ENCODE data around the gene SYT1. TPM values are rescaled to one million over a fixed set of nuclear protein-coding genes. Genes with fewer than 3 reads are reported as not detected.

The SYT1 gene
- total RNA-seq, 2 donors from 2014 or later: 6.1 to 11.5 TPM

DNA sequence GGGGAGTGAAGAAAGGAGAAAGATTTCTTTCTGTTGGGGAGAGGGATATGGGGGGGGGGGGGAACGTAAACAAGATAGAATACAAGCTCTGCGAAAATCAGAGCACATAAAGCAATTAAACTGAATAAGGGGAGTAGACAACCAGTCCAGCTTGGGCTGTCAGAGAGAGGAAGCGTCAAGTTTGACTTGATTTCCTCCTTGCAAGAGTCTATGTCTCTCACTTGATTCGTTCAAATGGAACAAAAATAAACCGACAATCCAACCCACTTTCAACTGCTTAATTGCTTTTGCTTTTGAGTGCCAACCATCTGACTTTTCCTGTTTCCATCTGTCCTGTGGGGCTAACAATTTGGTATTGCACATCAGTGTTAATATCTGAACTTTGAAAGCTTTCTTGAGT lies 942 bp downstream of the SYT1 start:
- WGBS: 19% methylated on average over 5 of the region's 5 CpGs
- H3K27ac ChIP-seq: no peak overlapping the region
- no peak for TF ChIP-seq POLR2AphosphoS5 (IDR thresholded peaks at IDR 0.05)
- no peak for TF ChIP-seq POLR2A (IDR thresholded peaks at IDR 0.05)
- TF ChIP-seq, protein P1, sequence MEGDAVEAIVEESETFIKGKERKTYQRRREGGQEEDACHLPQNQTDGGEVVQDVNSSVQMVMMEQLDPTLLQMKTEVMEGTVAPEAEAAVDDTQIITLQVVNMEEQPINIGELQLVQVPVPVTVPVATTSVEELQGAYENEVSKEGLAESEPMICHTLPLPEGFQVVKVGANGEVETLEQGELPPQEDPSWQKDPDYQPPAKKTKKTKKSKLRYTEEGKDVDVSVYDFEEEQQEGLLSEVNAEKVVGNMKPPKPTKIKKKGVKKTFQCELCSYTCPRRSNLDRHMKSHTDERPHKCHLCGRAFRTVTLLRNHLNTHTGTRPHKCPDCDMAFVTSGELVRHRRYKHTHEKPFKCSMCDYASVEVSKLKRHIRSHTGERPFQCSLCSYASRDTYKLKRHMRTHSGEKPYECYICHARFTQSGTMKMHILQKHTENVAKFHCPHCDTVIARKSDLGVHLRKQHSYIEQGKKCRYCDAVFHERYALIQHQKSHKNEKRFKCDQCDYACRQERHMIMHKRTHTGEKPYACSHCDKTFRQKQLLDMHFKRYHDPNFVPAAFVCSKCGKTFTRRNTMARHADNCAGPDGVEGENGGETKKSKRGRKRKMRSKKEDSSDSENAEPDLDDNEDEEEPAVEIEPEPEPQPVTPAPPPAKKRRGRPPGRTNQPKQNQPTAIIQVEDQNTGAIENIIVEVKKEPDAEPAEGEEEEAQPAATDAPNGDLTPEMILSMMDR (IDR thresholded peaks at IDR 0.05): no peak
- H3K9me3 ChIP-seq: no peaks in the 10 kb centered on the region
- H3K4me1 ChIP-seq (replicated peaks): no peaks in the 10 kb centered on the region
- intact Hi-C loops (cut with DNase I): no loop called here
- no peaks in the 10 kb centered on the region for H3K36me3 ChIP-seq
- DNase-seq (ENCODE audit: low spot score): no peak
- H3K4me3 ChIP-seq: peak overlapping the region; percentile 33 to 47
- no peaks in the 10 kb centered on the region for H3K27me3 ChIP-seq (replicated peaks; ENCODE audit: insufficient read depth)

GRCh38 chr12:78866518-78866917 lies 1.9 kb downstream of the SYT1 start:
- Histone ChIP-seq H3K4me3 (no peak overlapping the region), H3K36me3 (no peaks in the 10 kb centered on the region), H3K4me1 (replicated peaks) (no peaks in the 10 kb centered on the region), H3K27ac (no peak overlapping the region), H3K9me3 (no peaks in the 10 kb centered on the region), H3K27me3 (replicated peaks; ENCODE audit: insufficient read depth) (no peaks in the 10 kb centered on the region)
- DNase-seq (ENCODE audit: low spot score): no peak
- intact Hi-C loops (cut with DNase I): no loop called here
- TF ChIP-seq, protein P1 (IDR thresholded peaks at IDR 0.05): no peak
- TF ChIP-seq POLR2AphosphoS5 (IDR thresholded peaks at IDR 0.05): no peak
- WGBS: 86% methylated on average over 4 of the region's 4 CpGs

- WGBS: 96% methylated on average over 3 of the region's 3 CpGs
- Histone ChIP-seq H3K36me3 (no peaks in the 10 kb centered on the region), H3K4me1 (replicated peaks) (no peaks in the 10 kb centered on the region), H3K4me3 (no peak overlapping the region), H3K27me3 (replicated peaks; ENCODE audit: insufficient read depth) (no peaks in the 10 kb centered on the region), H3K27ac (no peak overlapping the region), H3K9me3 (no peaks in the 10 kb centered on the region)
- TF ChIP-seq POLR2AphosphoS5 (IDR thresholded peaks at IDR 0.05) (no peak), POLR2A (IDR thresholded peaks at IDR 0.05) (no peak)
- TF ChIP-seq, protein P1 (IDR thresholded peaks at IDR 0.05): no peak
- DNase-seq (ENCODE audit: low spot score): no peak
- intact Hi-C loops (cut with DNase I): no loop called here
Measured at GRCh38 chr12:78870539-78870938, 6.0 kb downstream of the SYT1 start.

DNA sequence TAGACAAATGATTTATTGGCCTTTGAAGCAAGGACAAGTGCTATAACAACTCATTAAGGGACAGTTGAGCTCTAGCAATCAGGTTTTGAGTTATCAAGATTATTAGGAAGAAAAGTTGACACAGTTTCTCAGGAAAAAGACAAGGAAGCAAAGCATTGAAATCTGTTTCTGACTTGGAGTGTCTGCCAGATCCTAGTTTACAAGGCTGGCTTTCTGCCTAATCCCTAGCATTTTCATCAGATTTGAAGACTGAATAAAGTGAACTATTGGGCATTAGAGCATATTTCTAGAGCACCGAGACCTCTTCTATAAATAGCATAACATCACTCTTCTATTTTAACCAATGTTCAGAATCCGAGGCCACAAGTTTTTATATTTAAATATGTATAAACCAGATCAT lies 7.0 kb downstream of the SYT1 start:
- intact Hi-C loops (cut with DNase I): no loop called here
- no peak for TF ChIP-seq POLR2A (IDR thresholded peaks at IDR 0.05)
- TF ChIP-seq POLR2AphosphoS5 (IDR thresholded peaks at IDR 0.05): no peak
- TF ChIP-seq, protein P1 (IDR thresholded peaks at IDR 0.05): no peak
- DNase-seq (ENCODE audit: low spot score): no peak
- H3K4me3 ChIP-seq: no peak overlapping the region
- no peaks in the 10 kb centered on the region for H3K36me3 ChIP-seq
- WGBS: 7% methylated on average over 2 of the region's 2 CpGs
- no peaks in the 10 kb centered on the region for H3K9me3 ChIP-seq
- H3K4me1 ChIP-seq (replicated peaks): no peaks in the 10 kb centered on the region
- no peaks in the 10 kb centered on the region for H3K27me3 ChIP-seq (replicated peaks; ENCODE audit: insufficient read depth)
- H3K27ac ChIP-seq: no peak overlapping the region

DNA sequence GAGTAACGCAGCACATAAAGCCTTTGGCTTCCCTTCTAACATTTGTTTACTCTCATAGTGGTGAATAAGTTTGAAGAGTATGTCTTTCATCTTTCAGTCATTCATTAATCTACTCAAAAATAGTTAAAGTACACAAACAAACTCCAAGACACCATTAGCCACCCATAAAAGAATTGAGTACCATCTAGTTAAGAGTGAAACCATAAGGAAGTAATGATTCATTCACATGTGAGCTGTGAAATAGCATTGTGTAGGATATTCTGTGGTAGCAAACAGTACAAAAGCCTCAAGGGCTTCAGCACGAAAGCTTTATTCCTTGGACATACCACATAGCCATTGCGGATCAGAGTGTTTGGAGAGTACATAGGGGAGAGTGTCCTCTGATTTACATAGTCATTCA lies 13.9 kb downstream of the SYT1 start:
- WGBS: 88% methylated on average over 3 of the region's 3 CpGs
- TF ChIP-seq POLR2A (IDR thresholded peaks at IDR 0.05): no peak
- intact Hi-C loops (cut with DNase I): no loop called here
- H3K36me3 ChIP-seq: no peaks in the 10 kb centered on the region
- H3K27me3 ChIP-seq (replicated peaks; ENCODE audit: insufficient read depth): no peaks in the 10 kb centered on the region
- no peak overlapping the region for H3K27ac ChIP-seq
- H3K4me3 ChIP-seq: no peak overlapping the region
- no peaks in the 10 kb centered on the region for H3K4me1 ChIP-seq (replicated peaks)
- DNase-seq (ENCODE audit: low spot score): no peak
- H3K9me3 ChIP-seq: no peaks in the 10 kb centered on the region

Measured in prostate gland (tissue), 2 donors.